GM19463 (cell line): Measurements from ENCODE around the gene TACC2.

Source experiments
- ATAC-seq: cut with Tn5 transposase; IDR thresholded peaks from one replicate; pipeline ENCODE4 v1.9.1; 2021; ENCODE audit warnings: mild to moderate bottlenecking, moderate library complexity; ENCODE audit not compliant: unreplicated experiment

Gene TACC2

GRCh38 chr10:122141821-122142640 lies 153.1 kb downstream of the TACC2 start:
- no peak for ATAC-seq

- no peak for ATAC-seq
Observed at GRCh38 chr10:122142641-122143237, 153.8 kb downstream of the TACC2 start.

GRCh38 chr10:122143238-122143841 lies 154.4 kb downstream of the TACC2 start:
- ATAC-seq, result no peak

DNA sequence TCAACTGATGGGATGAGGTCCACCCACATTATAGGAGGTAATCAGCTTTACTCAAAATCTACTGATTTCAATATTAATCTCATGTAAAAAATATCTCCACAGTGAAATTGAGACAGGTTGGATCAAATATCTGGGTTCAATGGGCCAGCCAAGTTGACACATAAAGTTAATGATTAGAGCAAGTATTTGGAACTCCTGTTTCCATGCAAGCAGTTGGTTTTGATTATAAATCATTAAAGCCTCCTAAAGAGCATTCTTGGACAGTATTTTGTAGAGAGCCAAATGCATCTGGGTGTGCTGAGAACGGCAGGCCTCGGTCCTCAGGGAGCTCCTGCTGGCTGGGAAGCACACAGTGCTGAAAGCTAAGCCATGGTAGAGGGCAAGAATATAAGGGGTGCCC lies 155.2 kb downstream of the TACC2 start:
- ATAC-seq, result no peak

DNA sequence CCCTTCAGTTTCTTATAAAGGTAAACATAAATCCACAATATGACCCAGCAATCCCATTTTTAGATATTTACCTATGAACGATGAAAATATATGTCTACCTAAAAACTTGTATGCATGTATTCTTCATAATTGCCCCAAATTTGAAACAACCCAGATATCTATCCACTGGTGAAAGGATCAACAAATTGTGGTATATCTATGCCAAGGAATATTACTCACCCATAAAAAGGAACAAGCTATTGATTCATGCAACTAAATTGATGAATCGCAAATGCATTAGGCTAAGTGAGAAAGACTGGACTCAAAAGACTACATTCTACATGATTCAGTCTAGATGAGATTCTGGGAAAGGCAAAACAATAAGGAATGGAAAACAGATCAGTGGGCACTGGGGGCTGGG lies 156.2 kb downstream of the TACC2 start:
- ATAC-seq, result no peak

DNA sequence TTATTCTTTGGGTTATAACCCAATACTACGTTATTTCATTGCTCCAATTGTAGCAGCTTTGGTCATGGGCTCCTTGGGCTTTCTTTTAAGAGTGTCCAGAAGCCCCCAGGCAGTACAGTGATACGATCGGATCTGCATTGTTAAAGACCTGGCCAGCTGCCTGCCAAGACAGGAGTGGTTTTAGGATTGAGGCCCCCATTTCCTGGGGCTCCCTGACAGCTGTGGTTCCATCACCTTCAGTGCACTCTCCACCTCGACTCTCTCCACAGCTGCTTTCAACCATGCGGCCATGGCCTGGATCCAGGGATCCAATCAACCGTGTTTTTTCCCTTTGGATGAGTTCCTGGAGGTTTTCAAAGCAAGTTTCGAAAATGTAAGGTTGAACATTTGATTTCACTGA lies 158.7 kb downstream of the TACC2 start:
- ATAC-seq, result no peak

GRCh38 chr10:122148876-122149560 lies 160.1 kb downstream of the TACC2 start:
- ATAC-seq, result no peak

GRCh38 chr10:122149561-122150505 lies 160.9 kb downstream of the TACC2 start:
- no peak for ATAC-seq

- ATAC-seq, result no peak
Observed at GRCh38 chr10:122151121-122151694, 162.2 kb downstream of the TACC2 start.

DNA sequence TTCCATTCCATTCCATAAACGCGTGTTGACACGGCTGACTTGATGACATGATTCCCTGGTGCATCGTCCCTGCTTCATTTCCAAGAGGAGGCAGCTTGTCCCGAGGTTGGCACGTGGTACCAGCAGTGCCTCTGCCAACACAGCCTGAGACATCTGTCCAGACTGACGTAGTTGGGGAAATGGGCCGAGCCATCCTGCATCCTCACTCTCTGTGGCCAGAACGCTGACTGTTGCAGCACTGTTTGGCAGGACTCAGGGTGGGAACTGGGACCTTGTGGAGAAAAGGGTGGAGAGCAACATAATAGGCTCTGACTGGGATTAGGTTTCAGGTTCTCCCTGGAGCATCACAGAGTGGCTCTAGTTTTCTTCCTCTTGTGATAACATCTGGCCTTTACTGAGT lies 163.6 kb downstream of the TACC2 start:
- ATAC-seq, result no peak

DNA sequence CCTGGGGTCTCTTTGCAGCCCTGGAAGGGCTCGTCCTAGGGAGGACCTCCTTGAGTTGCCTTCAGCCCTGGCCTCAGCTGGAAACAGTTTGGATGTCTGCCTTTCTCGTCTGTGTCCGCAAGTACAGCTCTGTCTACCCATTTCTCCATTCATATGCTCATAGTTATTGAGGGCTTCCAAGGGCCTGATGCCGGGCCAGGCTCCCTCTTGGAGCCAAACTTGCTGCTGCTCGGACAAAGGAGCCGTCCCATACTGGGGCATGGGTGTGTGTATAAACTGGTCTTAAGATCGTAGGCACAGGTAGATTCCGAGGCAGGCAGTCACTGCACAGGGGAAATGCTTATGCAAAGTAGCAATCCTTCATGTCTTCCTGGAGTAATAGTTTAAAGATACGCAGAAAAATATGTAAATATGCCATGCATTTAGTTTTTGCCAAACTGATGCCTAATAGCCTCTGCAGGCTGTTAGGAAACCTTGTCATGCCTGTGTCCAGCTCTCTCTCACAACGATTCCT lies 165.1 kb downstream of the TACC2 start:
- no peak for ATAC-seq

- no peak for ATAC-seq
Observed at GRCh38 chr10:122154545-122155366, 165.8 kb downstream of the TACC2 start.

- ATAC-seq, result no peak
Observed at GRCh38 chr10:122157451-122157850, 168.5 kb downstream of the TACC2 start.

DNA sequence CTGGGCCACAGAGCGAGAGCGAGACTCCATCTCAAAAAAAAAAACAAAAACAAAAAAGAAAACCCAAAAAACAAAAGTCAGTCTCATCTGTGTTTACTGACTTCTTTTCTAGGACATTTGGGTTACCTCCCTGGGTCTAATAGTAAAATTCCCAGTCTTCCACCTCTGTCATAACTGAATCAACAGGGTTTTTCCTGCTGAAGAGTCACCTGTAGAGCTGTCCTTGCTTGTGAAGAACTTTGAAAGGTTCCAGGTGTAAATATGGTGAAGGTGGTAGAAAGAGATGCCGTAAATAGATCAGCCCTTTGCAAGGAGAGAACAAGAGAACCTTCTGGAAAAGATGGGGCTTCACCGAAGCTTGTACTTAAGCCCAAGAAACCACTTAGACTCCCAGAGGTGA lies 169.4 kb downstream of the TACC2 start:
- no peak for ATAC-seq

DNA sequence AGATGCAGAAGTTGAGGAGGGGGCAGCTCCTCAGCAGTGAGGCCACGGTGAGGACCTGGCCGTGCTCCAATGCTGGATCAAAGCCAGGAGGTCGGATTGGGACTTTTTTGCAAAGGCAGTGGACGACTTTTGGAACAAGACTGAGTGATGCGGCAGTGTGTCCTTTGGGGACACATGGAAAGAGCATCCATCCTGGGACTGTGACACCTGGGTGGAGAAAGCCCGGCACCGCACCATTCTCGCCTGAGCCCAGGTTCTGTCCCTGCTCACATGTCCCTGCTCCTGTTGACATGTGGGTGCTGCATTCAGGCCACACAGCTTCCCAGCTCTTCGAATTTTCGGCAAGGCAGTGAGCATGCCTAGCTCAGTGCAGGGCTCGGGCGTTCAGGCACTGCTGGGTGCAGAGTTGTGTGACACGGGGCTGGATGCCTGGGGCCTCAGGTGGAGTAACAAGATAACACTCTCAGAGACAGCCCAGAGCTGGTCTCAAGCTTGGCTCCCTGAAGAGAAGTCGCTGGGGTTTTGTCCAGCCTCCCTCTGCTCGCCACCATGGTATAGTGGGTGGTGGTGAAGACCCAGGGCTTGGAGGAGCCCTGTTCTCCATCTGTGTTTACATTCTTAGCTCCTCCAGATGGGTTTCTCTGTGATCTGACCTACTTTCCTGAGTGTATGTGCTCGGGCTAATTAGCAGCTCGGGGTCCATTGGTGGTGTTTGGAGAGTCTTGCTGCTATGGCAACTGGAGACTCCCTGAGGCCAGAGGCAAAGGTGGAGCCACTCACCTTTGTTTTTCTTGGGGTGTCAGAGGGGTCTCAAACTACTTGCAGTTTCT lies 170.4 kb downstream of the TACC2 start:
- no peak for ATAC-seq

GRCh38 chr10:122161795-122162194 lies 172.8 kb downstream of the TACC2 start:
- no peak for ATAC-seq

DNA sequence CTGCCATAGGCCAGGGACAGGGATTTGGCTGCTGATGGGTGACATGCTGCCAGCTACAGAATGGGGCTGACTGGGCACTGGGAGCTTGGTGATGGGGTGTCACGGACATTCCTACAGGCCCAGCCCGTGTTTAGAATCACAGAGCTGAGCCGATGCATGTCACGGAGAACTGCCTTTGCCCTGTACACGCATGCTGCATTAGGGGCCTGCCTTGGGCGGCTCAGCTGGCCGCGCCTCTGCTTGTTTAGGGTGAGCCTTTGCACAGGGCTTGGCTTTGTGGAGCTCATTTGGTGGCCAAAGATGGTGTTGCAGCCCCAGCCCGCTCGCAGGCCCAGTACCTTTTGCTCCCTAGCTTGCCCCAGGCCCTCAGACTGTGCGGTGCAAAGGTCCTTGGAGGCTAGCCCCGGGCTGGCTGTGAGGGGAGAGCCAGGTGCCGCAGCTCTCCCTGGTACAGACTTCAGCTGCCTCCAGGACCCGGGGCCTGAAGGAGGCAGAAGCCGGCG lies 173.8 kb downstream of the TACC2 start:
- no peak for ATAC-seq
